HT-29 (cell line): ENCODE measurements around the gene LTB4R2. TPM values are rescaled to one million over a fixed set of nuclear protein-coding genes. Genes with fewer than 3 reads are reported as not detected.

Source experiments
- DNase-seq: peaks from one replicate; pipeline ENCODE4 v3.0.0-alpha.2; 2015; ENCODE audit warnings: low spot score
- total RNA-seq: library from RNA; depleted of rRNA; stranded (reverse); fragments of >200 nt; shearing (Covaris generic); gene quantifications from 2 replicates; pipeline ENCODE4 v1.2.3, GENCODE V29; 2014; rRNA removed

Gene LTB4R2, protein sequence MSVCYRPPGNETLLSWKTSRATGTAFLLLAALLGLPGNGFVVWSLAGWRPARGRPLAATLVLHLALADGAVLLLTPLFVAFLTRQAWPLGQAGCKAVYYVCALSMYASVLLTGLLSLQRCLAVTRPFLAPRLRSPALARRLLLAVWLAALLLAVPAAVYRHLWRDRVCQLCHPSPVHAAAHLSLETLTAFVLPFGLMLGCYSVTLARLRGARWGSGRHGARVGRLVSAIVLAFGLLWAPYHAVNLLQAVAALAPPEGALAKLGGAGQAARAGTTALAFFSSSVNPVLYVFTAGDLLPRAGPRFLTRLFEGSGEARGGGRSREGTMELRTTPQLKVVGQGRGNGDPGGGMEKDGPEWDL
- total RNA-seq: 13.3 and 16.5 TPM in 2 replicates

DNA sequence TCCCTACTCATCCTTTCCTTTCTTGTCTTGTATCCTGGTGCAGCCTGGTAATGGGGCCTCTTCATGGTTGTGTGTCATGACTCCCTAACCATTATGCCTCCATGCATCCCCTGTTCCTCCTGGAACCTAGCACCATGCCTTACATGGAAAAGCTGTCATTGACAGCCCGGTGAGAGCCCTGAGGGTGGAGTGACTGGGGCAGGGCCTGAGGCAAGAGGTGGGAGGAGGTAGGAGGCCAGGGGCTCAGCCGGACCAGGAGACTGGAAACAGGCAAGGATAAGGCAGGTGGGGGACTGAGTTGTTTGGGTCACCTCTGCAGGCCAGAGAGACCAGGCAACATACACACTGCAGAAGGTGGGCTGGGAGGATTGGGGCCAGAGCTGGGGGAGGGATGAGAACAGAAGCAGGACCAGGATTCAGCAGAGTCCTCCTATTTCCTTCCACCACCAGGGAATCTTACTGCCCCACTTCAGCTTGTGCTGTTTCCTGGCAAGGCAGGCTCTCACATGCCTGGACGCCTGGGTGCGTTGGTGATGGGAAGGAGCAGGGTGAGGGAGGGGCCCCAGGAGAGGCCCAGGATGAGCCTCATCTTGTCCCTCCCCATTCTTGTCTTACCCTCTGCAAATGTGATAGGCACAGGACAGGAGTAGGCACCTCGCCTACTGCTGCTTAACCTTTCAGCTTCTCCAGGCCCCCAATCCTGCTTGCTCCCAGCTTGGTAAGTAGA, at the start of gene LTB4R2:
LTB4R2 (plus strand) TSS at position 603 of the 727 bp plus-strand sequence. CDS start 525 bp downstream, outside the sequence.
- no peak for DNase-seq

DNA sequence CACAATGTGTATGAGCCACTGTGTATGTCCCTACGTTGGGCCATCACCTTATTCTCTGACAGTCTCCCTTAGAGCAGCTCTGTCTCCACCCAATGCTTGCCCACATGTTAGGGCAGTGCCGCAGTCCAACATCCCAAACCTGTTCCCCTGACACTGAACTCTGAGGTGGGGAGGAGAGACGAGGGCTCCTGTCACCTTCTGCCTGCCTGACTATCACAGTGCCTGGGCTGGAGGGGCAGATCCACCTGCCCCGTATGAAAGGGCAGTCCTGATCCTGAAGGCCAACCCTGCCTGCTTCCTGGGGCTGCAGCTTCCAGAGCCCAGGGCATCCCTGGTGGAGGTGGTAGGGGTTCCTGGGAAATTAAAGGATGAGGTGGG, 49.2 kb upstream of the LTB4R2 start:
- DNase-seq: no peak

GRCh38 chr14:24261256-24261968, 48.5 kb upstream of the LTB4R2 start:
- no peak for DNase-seq

DNA sequence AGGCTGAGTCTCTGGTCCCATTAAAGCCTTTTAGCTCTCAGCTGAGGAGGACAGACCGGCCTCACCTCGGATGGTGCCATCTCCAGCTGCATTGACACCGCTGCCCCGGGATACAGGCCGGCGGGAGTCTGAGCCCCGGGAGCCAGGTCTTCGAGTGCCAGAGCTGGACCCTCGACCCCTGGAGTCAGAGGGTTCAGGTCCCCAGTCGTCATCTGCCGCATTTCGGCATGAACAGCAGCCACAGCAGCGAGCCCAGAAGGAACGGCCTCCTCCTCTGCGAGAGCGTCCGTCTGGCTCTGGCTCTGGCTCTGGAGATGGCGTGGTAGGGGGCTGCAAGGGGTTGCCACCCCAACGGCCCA, 48.0 kb upstream of the LTB4R2 start:
- no peak for DNase-seq

DNA sequence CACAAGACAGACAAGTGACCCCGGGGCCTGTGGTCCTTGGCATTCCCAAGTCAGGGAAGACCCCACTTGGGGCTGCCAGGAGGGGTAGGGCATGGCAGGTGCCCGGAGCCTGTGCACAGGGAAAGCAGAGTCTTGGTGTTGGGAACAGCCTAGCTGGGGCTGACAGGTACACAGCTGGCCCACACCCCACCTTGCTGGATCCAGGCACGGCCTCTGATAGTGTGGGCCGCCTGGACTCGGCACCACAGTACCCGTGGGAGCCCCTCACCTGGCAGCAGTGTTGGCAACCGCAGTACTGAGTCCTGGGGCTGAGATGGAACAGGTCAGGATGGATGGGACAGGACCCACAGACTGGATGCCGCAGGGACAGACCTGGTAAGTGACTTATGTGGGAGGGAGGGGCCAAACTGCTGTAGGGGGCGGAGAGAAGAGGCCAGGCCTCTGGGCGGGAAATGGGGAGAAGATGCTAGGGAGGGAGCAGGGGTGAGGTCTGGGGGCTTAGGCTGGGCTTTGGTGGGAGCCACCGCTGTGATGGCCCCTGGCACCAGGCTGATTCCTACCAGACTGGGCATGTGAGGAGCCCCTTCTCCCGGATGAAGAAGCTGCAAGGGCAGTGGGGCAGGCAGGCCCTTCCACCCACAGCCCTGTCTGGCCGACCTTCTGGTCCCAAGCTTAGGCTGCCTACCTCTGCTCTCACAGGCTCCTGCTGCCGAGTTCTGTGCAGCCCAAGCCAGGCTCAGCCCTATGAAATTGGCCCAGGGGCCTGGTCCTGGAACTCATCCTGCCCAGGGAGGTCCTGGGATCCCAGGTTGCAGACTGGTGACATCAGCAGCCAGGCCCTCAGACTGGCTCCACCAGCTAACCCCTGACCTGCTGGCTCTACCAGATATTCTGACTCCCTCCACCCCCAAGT, 46.9 kb upstream of the LTB4R2 start, which contains the start of gene TGM1:
TGM1 (minus strand) TSS at position 357 of the 913 bp plus-strand sequence. CDS start 825 bp downstream, outside the sequence.
- DNase-seq: no peak

DNA sequence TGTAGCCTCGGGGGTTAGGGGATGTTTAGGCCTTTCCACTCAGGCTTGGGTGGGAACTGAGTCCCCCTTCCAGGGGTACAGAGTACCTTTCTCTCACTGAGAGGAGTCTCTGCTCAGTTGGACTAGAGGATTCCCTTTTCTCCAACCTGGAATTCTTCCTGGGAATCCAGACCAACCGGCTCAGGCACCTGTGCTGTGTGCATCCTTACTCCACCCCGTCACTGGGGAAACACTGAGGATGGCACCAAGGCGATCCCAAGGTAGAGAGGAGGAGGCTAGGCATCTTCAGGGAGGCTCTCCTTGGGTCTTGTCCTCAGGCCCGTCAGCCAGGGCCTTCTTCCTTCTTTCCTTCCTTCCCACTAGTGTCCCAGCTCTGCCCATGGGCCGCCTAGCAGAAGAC, 46.1 kb upstream of the LTB4R2 start:
- no peak for DNase-seq

GRCh38 chr14:24264298-24264697, 45.6 kb upstream of the LTB4R2 start:
- DNase-seq: no peak

GRCh38 chr14:24266344-24267244, 43.3 kb upstream of the LTB4R2 start:
- DNase-seq: no peak

GRCh38 chr14:24267516-24267915, 42.4 kb upstream of the LTB4R2 start:
- no peak for DNase-seq

GRCh38 chr14:24268225-24268624, 41.7 kb upstream of the LTB4R2 start:
- no peak for DNase-seq

DNA sequence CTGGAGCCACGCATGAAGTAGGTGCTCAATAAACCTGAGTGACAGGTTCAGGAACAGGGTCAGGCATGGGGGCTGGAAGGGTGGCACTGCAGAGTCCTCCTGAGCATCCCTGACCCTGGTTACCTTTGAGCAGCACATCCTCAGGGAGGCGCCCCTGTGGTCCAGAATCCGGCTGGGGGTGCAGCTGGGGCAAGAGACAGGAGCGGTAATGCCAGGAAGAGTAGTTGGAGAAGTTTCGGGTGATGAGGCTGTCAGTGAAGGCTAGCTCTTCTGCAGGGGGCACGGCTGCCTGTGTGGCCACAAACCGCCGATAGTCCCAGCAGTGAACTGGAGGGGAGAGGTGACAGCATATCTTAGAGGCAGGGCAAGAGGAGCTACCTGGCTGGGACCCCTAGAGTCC, 40.6 kb upstream of the LTB4R2 start:
- no peak for DNase-seq

GRCh38 chr14:24269910-24270536, 39.9 kb upstream of the LTB4R2 start:
- no peak for DNase-seq

DNA sequence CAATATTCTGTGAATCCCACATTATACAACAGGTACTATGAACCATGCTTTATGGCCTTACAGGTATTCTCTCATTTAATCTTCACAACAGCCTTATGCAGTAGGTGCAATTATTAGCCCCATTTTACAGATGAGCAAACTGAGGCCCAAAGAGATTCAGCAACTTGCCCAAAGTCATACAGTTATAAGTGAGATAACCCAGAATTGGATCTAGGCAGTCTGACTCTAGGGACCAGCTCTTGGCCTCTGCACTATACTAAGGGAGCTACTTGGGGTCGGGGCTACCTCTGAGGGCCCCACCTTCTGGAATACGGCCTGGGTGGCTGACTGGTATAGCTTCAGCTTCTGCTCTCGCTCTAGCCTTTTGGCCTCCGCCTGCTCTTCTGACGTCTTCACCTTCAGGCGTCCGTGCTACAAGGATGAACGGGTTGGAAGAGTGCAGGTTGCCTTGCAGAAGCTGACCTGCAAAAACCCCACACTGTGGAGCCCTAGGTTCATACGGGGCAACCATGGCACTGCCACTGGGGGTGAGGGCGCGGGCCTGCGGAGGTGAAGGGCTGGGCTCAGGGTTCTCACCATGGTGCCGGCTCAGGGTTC, 39.3 kb upstream of the LTB4R2 start:
- no peak for DNase-seq

DNA sequence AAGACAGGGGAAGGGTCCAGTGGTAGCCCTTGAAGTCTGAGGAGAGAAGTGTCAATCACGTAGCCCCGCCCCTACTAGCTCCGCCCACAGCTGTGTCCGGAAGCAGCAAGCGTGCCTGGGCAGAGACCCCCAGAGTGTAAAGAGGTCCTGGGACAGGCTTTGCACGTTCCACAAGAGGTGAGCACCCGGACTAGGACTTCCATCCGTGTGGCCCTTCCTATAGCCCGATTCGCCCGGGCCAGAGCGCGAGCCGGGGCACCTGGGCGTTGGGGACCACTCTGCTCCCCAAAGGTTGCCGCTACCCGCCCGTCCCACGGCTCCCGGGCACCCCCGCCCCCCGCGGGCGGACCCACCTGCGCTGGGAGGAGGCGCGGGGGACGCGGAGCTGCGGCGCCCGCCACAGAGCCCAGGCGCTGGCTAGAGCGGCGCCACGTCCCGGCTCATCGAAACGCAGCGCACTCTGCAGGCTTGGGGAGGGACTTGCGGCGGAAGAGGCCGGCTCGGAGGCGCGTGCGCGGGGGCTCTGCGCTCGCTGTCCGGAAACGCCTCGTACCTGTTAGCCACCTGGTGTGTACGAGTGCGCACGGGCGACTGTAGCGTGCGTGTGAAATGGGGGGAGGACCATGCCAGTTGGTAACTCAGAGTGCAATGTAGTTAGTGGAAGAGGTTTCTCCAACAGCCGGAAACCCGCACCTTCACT, 38.7 kb upstream of the LTB4R2 start, which contains the start of gene RABGGTA:
RABGGTA (minus strand) TSS at position 464 of the 700 bp plus-strand sequence. CDS start 482 bp downstream, outside the sequence.
- DNase-seq: peak; percentile 82

DNA sequence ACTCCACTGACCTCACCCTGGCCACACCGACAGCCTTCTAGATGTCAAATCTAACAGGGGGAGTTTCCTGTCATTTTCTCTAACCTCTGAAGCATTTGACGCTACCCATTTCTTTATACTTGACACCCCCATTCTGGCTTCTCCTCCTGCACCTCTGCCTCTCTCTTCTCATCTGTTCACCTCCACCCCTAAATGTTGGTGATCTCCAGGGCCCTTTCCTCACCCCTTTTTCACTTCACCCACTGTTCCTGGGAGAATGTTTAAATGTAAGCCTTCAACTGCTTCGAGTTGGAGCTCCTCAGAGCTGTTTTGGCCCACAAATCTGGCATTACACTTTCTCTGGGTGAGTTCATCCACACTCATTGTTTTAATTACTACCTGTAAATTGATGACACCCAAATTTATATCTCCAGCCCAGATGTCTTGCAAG, 38.1 kb upstream of the LTB4R2 start:
- DNase-seq: no peak

- no peak for DNase-seq
These were observed 37.5 kb upstream of the LTB4R2 start for GRCh38 chr14:24272467-24272866.

DNA sequence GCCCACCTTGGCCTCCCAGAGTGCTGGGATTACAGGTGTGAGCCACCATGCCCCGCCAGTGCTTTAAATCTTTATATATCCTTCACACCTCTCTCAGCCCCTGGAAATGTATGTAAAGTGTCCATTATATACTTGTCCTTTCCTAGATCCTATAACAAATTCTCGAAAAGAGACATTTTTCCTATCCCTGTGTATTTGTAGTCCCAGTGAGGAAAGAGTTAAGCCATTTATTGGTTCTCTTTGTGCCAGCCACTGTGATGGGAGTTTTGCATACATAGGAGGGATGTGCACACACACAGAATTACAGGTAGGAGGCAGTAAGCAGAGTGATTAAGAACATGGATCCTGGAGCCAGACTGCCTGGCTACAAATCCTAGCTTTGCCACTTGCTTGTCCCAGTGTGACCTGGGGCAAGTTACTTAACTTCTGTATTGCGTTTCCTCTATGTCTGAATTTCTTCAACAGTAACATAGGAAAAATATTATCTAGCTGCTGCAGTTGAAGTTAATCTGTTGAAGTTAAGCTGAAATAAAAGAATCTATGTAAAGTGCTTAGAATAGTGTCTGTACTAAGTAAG, 36.4 kb upstream of the LTB4R2 start:
- DNase-seq: no peak

DNA sequence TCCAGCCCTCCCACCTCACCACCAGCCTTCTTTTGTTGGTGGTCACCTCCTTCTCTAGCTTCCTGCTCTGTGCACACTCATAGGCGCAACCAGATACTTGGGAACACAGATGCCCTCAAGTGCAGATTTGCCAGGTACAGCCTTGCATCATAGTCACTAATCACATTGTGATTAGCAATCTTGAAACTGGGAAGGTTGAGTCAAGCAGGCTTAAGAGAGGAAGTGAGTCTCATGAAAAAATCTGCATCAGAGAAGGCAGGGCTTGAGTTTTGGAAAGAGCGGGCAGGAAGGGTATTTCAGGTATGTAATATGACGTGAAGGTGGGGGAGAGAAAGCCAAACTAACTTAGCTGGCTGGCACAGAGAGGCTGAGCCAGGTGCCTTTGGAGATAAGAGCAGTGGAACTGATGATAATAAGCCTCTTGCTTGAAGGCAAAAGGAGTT, 35.8 kb upstream of the LTB4R2 start:
- DNase-seq: no peak
